G401 (cell line): ENCODE results near the gene JMJD1C. TPM values are rescaled to one million over a fixed set of nuclear protein-coding genes. Genes with fewer than 3 reads are reported as not detected.
"Not testable (repeated sequence)": the region's sequence is repeated elsewhere in the genome, so short reads cannot be mapped to it uniquely, and the experiment has no call there.

Experiments
- DNase-seq: peaks from one replicate; pipeline ENCODE4 v3.0.0-alpha.2; 2015; ENCODE audit warnings: low spot score
- in situ Hi-C: cut with HindIII; loops from 2 replicates; pipeline ENCODE4 v1.10.0; 2016; ENCODE audit warnings: low sequenced_read_pairs, mixed read lengths
- total RNA-seq: library from RNA; depleted of rRNA; stranded (reverse); fragments of >200 nt; shearing (Covaris generic); gene quantifications from 2 replicates; pipeline ENCODE4 v1.2.3, GENCODE V29; 2014

JMJD1C gene
- total RNA-seq, 1 experiment from 2014 or later = 29.1 TPM

DNA sequence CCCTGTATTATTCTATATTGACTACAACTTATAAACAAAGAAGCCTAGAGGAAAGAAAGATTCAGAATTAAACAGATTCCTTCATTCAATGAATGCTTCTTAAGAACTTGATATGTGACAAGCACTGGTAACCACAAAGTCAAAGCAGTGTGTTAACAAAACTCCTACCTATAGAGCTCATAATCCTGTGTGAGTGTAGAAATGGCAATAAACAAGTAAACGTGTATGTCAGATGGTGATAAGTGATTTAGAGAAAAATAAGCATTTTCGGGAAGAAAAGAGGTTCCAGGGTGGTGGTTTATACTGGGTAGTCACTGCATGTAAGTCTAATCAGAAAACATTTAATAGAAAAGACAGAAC, 141.3 kb downstream of the JMJD1C start:
- DNase-seq = no peak
- in situ Hi-C loops = no loop called here

DNA sequence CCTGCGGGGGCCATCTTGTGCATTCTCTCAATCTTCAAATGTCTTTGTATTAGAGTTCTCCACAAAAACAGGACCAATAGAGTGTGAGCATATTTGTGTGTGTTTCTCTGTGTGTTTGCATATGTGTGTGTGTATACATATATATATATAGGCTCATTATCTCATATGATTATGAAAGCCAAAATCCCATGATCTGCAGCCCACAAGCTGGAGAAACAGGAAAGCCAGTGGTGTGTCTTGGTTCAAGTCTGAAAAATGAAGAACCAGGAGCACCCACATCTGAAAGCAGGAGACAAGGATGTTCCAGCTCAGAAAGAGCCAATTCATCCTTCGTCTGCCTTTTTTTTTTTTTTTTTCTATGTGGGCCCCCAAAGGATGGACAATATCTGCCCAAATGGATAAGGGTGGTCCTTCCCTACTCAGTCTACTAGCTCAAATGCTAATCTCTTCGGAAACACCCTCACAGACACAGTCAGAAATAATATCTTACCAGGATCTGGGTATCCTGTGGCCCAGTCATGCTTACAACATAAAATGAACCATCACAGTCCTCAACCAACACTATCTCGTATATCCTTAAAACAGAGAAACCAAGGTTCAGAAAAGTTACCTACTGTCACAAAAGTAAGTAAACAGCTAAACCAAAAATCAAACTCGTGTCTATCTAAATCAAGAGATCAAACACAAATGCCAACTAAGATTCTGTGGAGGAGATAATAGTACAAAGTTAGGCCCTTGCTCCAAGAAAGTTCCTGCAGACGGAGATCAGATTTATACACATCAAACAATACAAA, 141.9 kb downstream of the JMJD1C start:
- no peak for DNase-seq
- in situ Hi-C loops = no loop called here

DNA sequence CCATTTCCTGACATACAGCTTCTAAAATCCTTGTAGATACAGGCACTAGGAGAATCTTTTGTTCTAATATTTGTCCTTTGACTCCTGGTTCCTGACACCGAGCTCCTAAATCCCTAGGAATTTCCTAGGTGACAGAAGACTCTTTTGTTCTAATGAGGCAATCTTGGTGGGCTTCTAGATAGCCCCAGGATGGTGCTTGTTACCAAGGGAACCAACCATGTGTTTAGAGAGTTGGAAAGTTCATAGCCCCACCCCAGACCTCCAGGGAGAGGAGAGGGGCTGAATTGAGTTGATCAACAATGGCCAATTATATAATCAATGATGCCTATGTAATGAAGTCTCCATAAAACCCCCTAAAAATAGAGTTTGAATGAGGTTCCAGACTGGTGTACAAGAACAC, 145.1 kb downstream of the JMJD1C start:
- in situ Hi-C loops = no loop called here
- DNase-seq = no peak

DNA sequence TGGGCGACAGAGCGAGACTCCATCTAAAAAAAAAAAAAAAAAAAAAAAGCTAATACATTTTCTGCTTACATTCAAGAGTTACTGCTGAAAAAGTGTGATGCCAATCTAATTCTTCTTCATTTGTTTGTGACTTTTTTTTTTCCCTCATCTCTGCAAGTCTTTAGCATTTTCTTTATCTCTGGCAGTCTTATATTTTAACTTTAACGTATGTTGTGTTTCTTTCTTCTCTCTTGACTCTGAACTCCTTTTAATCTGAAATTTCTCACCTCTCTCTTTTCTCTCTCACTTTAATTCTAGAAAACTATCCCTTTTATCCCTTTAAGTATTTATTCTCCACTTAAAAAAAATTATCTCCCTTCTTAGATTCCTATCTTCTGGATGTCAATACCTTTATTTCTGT, 146.5 kb downstream of the JMJD1C start:
- DNase-seq = no peak
- in situ Hi-C loops = no loop called here

DNA sequence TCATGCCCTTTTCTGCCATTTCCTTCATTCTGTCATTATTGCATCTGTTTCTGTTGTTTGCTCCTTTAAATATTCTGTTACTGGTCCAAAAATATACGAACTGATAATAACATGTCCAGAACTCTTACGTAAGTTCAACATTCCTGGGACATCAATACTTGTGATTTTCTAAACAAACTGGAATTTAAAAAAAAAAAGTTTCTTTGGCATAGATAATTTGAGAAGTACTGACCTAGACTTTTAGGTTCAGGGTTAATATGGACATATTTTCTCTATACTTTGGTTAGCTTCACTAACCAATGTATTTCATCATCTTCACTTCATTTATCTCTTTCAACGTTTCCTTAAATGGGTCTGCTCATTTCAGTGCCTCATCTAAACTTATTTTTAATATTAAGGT, 147.3 kb downstream of the JMJD1C start:
- DNase-seq = no peak
- in situ Hi-C loops = no loop called here

DNA sequence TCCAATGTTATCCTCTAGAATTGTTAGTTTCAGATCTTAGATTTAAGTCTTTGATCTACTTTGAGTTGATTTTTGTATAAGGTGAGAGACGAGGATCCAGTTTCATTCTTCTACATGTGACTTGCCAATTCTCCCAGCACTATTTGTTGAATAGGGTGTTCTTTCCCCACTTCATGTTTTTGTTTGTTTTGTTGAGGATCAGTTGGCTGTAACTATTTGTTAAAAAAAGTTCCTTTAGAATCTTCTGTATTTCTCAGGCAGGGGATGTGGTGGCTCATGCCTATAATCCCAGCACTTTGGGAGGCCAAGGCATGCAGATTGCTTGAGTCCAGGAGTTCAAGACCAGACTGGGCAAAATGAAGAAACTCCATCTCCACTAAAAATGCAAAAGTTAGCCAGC, 151.8 kb downstream of the JMJD1C start:
- DNase-seq = no peak
- in situ Hi-C loops = no loop called here

DNA sequence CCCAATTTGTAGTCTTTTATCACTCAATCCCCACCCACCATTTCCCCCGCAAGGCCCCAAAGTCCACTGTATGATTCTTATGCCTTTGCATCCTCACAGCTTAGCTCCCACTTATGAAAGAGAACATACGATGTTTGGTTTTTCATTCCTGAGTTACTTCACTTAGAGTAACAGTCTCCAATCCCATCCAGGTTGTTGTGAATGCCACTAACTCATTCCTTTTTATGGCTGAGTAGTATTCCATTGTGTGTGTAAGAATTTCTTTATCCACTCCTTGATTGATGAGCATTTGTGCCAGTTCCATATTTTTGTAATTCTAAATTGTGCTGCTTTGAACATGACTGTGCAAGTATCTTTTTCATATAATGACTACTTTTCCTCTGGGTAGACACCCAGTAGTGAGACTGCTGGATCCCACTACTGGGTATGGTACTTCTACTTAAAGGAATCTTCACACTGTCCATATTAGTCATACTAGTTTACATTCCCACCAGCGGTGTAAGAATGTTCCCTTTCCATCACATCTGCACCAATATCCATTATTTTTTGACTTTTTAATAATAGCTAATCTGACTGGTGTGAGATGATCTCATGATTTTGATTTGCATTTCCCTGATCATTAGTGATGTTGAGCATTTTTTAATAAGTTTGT, 152.6 kb downstream of the JMJD1C start:
- in situ Hi-C loops = no loop called here
- no peak for DNase-seq

DNA sequence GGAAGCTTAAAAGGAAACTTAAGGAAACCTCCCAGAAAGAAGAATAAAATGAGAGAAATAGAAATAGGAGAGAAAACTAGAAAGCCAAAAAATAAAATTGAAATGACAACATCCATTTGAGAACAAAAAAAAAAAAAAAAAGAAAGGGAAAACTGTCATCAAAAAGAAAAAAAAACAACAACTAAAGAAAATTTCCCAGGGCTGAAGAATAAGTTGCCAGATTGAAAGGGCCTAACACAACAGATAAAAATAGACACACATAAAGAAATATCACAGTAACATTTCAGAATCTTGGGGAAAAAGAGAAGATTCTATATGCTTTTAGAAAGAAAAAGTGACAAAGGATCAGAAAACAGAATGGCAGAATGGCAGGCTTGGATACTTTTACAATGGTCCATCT, 157.1 kb downstream of the JMJD1C start:
- in situ Hi-C loops = no loop called here
- no peak for DNase-seq

DNA sequence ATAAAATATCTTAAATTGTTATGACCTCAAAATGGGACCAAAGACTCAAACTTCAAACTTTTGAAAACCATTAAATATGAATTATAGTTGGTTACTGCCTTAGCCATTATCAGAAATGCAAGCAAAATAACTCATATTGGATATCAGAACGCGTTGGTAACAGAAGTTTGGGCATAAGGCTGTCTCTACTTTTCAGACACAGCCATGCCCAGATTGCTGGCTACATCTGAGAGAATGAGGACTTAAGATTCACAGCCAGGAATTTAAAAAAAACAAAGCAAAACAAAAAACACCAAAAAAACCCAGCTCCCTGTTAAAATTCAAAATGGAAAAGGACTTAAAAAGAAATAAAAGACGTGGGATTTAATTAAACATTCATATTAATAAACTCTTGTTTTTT, 161.6 kb downstream of the JMJD1C start:
- DNase-seq = no peak
- in situ Hi-C loops = no loop called here

DNA sequence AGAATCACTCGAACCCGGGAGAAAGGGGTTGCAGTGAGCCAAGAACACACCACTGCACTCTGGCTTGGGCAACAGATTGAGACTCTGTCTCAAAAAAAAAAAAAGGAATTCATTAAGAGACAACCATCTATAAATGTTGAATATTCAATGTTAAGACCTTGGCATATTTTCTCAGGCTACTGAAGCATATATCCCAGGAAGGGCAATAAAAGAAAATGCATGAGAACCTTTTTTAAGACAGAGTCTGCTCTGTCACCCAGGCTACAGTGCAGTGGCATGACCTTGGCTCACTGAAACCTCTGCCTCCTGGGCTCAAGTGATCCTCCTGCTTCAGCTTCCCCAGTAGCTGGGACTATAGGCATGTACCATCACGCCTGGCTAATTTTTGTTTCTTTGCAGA, 165.0 kb downstream of the JMJD1C start:
- no peak for DNase-seq
- in situ Hi-C loops = no loop called here

DNA sequence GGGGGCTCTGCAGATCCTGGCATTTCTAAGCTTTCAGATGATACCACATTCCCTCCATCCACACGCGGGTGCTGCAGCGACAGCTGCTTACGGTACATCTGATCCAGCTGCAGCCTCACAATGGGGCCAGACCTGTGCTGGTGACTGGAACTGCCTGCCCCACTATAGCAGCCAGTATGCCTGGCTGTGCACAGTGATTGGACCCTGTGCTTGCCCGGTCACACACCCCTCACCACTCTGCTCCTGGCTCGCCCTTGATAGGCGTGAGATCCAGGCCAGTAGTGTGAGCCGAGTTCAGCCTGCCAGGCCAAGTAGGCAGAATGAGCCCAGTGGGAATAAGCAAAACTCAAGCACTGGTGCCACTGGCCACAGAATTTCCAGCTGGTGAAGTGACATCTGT, 167.8 kb downstream of the JMJD1C start:
- DNase-seq = no peak
- in situ Hi-C loops = no loop called here

DNA sequence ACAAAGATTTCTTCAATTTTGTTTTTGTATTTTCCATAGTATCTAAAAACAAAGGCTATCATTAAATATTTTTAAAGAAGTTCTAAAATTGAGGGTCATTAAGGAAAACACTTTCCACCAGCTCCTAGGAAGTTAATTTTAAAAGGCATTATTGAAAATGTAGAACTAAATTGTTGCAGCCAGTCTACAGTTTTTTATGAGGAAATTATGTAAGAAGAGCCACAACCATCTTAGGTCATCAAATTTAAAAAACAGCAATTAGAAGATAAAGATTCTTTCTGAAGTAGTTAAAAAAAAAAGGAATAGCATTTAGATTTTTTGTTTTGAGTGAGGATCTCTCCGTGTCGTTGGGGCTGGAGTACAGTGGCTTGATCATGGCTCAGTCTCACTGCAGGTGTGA, 171.0 kb downstream of the JMJD1C start:
- in situ Hi-C loops = no loop called here
- DNase-seq = no peak

DNA sequence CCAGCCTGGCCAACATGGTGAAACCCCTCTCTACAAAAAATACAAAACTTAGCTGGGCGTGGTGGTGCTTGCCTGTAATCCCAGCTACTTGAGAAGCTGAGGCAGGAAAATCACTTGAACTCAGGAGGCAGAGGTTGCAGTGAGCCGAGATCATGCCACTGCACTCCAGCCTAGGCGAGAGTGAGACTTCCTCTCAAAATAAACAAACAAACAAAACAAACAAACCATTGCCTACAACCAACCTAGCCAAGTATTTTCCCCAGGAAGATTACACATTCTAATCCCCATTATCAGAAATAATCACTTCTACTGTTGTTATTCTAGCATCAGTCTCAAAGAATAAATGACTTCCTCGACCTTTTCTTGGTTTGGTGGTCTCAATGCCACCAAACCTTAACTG, 172.9 kb downstream of the JMJD1C start:
- DNase-seq, in situ Hi-C loops: not testable (repeated sequence)

DNA sequence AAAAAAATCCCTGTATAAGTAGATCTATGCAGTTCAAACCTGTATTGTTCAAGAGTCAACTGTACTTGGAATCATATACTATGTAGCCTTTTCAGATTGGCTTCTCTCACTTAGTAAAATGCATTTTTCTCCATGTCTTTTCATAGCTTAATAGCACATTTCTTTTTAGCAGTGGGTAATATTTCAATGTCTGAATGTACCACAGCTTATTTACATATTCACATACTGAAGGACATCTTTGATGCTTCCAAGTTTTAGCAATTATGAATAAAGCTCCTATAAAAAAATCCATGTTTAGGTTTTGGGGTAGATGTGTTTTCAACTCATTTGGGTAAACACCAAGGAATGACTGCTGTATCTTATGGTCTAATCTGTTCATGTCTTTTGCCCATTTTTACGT, 177.6 kb downstream of the JMJD1C start:
- in situ Hi-C loops = no loop called here
- DNase-seq = no peak

DNA sequence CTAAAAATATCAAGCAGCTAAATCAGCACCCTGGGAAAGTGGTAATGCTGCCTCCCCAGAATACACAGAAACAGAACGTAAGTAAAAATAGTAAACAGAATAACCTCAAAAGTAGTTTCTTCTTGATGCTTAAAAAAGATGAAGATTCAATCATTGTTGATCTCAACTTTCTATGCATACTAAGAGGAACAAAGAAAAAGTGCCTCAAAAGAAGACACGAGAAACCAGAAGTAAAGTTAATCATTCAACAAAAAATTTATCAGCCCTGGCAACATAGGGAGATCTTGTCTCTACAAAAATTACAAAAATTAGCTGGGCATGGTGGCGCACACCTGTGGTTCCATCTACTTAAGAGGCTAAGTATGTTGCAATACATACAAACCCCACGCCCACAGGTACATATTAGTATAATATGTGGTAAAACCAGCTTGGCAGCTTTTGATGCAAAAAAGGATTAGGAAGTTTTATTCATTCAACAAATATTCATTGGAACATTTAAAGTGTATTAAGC, 179.0 kb downstream of the JMJD1C start:
- in situ Hi-C loops = no loop called here
- DNase-seq = no peak

DNA sequence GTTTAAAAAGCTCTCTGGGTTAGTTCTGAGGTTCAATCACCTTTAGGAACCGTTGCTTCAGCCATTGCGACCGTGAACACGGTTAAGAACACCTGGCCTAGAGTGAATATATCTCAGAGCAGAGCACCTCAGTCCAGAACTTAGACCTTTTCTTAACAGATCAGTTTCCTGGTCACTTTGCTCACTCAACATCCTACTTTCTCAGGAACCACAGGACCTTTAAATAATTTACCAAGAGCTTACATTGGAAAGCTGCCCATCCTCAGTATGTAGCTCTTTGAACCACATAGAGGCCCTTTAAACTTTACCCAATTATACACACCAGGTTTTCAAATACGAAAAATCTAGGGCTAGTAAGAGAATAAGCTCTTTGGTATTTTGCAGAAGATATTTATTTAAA, 179.4 kb downstream of the JMJD1C start:
- in situ Hi-C loops = no loop called here
- no peak for DNase-seq

DNA sequence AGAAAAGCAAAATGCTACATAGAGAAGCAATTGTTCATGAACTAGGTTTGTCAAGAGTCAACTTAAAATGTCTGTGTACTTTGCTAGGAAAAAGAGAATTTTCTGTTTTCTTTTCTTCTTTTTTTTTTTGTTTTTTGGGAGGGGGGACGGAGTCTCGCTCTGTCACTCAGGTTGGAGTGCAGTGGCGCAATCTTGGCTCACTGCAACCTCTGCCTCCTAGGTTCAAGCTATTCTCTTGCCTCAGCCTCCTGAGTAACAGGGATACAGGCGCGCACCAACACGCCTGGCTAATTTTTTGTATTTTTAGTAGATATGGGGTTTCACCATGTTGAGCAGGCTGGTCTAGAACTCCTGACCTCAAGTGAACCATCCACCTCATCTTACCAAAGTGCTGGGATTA, 181.9 kb downstream of the JMJD1C start:
- DNase-seq, in situ Hi-C loops: not testable (repeated sequence)

DNA sequence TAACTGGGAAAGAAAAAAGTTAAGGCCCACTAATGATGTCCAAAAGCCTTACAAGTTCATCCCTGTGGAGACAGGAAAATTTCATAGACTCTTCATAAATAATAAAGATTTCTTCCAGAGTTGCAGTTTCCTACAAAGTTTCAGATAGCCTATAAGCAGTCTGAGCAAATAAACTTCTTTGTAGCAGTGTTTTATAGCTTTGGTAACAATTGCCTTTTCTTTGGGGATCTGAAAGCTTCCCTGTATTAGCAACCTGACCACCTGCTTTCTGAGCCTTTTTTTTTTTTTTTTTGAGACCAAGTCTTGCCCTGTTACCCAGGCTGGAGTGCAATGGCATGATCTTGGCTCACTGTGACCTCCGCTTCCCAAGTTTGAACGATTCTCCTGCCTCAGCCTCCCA, 182.7 kb downstream of the JMJD1C start:
- in situ Hi-C loops = no loop called here
- DNase-seq = no peak

DNA sequence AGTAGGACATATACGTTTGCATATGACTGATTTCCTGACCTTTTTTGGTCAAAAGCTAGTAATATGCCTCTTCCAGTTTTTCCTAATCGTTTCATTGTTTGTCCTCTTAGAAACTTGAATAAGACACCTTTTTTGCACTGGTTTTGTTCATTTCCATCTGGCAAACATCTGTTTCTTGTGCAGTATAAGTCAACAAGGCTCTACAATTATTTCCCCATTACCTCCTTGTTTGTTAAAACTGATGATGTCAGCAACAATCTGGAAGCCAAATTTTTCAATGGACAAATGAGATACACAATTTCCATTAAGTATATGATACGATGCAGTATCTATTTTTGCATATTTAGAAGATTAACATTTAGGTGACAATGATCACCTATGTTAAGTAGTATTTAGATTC, 183.8 kb downstream of the JMJD1C start:
- no peak for DNase-seq
- in situ Hi-C loops = no loop called here

DNA sequence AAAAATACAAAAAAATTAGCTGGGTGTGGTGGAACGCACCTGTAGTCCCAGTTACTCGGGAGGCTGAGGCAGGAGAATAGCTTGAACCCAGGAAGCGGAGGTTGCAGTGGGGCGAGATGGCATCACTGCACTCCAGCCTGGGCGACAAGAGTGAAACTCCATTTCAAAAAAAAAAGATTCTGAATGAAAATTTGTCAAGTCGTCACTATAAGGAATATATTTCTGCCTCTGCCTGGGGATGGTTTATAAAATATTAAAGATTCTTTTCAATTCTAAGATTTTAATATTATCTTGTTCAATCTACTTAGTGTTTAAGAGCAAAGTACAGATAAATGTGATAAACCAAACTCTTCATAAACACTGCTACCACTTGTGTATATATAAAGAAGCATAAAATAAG, 185.4 kb downstream of the JMJD1C start:
- in situ Hi-C loops = no loop called here
- no peak for DNase-seq

DNA sequence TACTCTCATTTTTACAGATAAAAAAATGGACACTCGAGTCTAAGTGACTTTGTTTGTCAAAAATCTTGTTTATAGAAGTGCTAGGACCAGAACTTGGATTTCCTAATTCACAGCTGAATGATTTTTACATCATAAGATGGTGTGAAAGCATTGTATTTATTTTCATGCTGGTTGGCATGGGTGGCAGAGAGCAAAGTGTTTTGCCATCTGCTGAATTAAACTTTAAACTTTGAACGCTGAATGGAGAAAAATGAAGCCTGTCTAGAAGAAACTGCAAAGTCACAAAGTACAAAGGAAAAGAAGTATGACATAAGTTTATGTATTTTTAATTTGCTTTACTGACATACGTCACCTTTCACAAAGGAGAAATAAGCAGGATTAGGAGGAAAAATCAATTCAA, 190.7 kb downstream of the JMJD1C start:
- in situ Hi-C loops = no loop called here

More for the DNA sequence above, 190.7 kb downstream of the JMJD1C start:
- no peak for DNase-seq
